Mesodermal cell (in vitro differentiated cells): Measurements from ENCODE around the gene UMPS.

Experiments used
- H3K27ac ChIP-seq: 2 replicates; pipeline ENCODE4 v1.7.0; 2013; ENCODE audit warnings: mild to moderate bottlenecking, low read depth, low read length, moderate library complexity; ENCODE audit not compliant: severe bottlenecking
- H3K36me3 ChIP-seq: 2 replicates; pipeline ENCODE4 v1.7.1; 2013; ENCODE audit warnings: mild to moderate bottlenecking, low read length, moderate library complexity; ENCODE audit not compliant: control insufficient read depth, insufficient read depth
- H3K4me1 ChIP-seq: one replicate; pipeline ENCODE4 v1.7.1; 2013; ENCODE audit warnings: mild to moderate bottlenecking, low read length; ENCODE audit not compliant: insufficient read depth, control insufficient read depth, poor library complexity, severe bottlenecking
- H3K4me3 ChIP-seq: 2 replicates; pipeline ENCODE4 v1.7.0; 2013; ENCODE audit warnings: low read length, control low read depth, mild to moderate bottlenecking; ENCODE audit not compliant: insufficient read depth, poor library complexity, severe bottlenecking; ENCODE audit errors: extremely low read depth
- H3K9me3 ChIP-seq: 2 replicates; pipeline ENCODE4 v1.7.1; 2013; ENCODE audit warnings: mild to moderate bottlenecking, low read length, moderate library complexity; ENCODE audit not compliant: control insufficient read depth
- WGBS, 2 experiments: methylation state at CpG; one replicate each; pipeline ENCODE4 v1.1.5; 2013; ENCODE audit warnings: missing lambda C conversion rate in 2 of 2; ENCODE audit not compliant: insufficient coverage in 2 of 2; 5-methylcytosine and 5-hydroxymethylcytosine counted together

UMPS gene

GRCh38 chr3:124695369-124695768, 34.9 kb upstream of the UMPS start:
- H3K4me1 ChIP-seq: no peaks in the 10 kb centered on the region
- no peaks in the 10 kb centered on the region for H3K36me3 ChIP-seq
- H3K27ac ChIP-seq: no peak overlapping the region
- WGBS, 2 experiments: 89 to 92% methylated on average over 2 of the region's 3 CpGs
- no peaks in the 10 kb centered on the region for H3K9me3 ChIP-seq
- H3K4me3 ChIP-seq: no peak overlapping the region

- Histone ChIP-seq H3K4me1 (no peaks in the 10 kb centered on the region), H3K27ac (no peak overlapping the region), H3K4me3 (no peak overlapping the region), H3K9me3 (no peaks in the 10 kb centered on the region), H3K36me3 (no peaks in the 10 kb centered on the region)
- 71 to 86% methylated on average over 1 of the region's 4 CpGs for WGBS, 2 experiments
These were observed 34.2 kb upstream of the UMPS start for GRCh38 chr3:124696006-124696405.

GRCh38 chr3:124697302-124697701, 33.0 kb upstream of the UMPS start:
- Histone ChIP-seq H3K9me3 (no peaks in the 10 kb centered on the region), H3K27ac (no peak overlapping the region), H3K4me3 (no peak overlapping the region), H3K36me3 (no peaks in the 10 kb centered on the region), H3K4me1 (peaks cover 6% of the 10 kb centered on the region)
- 88 to 100% methylated on average over 2 of the region's 4 CpGs for WGBS, 2 experiments

- H3K4me3 ChIP-seq: no peak overlapping the region
- 92 to 96% methylated on average over 10 to 11 of the region's 12 CpGs for WGBS, 2 experiments
- H3K9me3 ChIP-seq: no peaks in the 10 kb centered on the region
- H3K36me3 ChIP-seq: no peaks in the 10 kb centered on the region
- peaks cover 6% of the 10 kb centered on the region for H3K4me1 ChIP-seq
- H3K27ac ChIP-seq: no peak overlapping the region
These were observed 32.1 kb upstream of the UMPS start for GRCh38 chr3:124698030-124698770.

- H3K9me3 ChIP-seq: no peaks in the 10 kb centered on the region
- no peaks in the 10 kb centered on the region for H3K36me3 ChIP-seq
- WGBS, 2 experiments: no CpG with 5 or more reads among the region's 1 CpG
- H3K4me1 ChIP-seq: peaks cover 6% of the 10 kb centered on the region
- no peak overlapping the region for H3K27ac ChIP-seq
- H3K4me3 ChIP-seq: no peak overlapping the region
These were observed 31.2 kb upstream of the UMPS start for GRCh38 chr3:124699051-124699450.

GRCh38 chr3:124699686-124700396, 30.4 kb upstream of the UMPS start:
- no peaks in the 10 kb centered on the region for H3K9me3 ChIP-seq
- WGBS, 2 experiments: 78 to 82% methylated on average over 9 to 10 of the region's 12 CpGs
- H3K27ac ChIP-seq: no peak overlapping the region
- H3K4me3 ChIP-seq: no peak overlapping the region
- H3K4me1 ChIP-seq: peaks cover 6% of the 10 kb centered on the region
- no peaks in the 10 kb centered on the region for H3K36me3 ChIP-seq

- Histone ChIP-seq H3K36me3 (no peaks in the 10 kb centered on the region), H3K9me3 (no peaks in the 10 kb centered on the region), H3K4me3 (no peak overlapping the region), H3K4me1 (peaks cover 6% of the 10 kb centered on the region), H3K27ac (no peak overlapping the region)
- 85 to 88% methylated on average over 9 to 10 of the region's 15 CpGs for WGBS, 2 experiments
These were observed 29.2 kb upstream of the UMPS start for GRCh38 chr3:124700880-124701684.

- Histone ChIP-seq H3K4me1 (peaks cover 6% of the 10 kb centered on the region), H3K36me3 (no peaks in the 10 kb centered on the region), H3K9me3 (no peaks in the 10 kb centered on the region), H3K27ac (no peak overlapping the region), H3K4me3 (no peak overlapping the region)
- 100% methylated on average over 1 of the region's 4 CpGs; no CpG with 5 or more reads in 1 of the 2 experiments for WGBS, 2 experiments
These were observed 28.6 kb upstream of the UMPS start for GRCh38 chr3:124701687-124702086.

- Histone ChIP-seq H3K4me3 (no peak overlapping the region), H3K27ac (no peak overlapping the region), H3K9me3 (no peaks in the 10 kb centered on the region), H3K4me1 (peaks cover 6% of the 10 kb centered on the region), H3K36me3 (no peaks in the 10 kb centered on the region)
- 74 to 84% methylated on average over 5 of the region's 7 CpGs for WGBS, 2 experiments
These were observed 27.3 kb upstream of the UMPS start for GRCh38 chr3:124702950-124703349.

- no CpG with 5 or more reads among the region's 1 CpG for WGBS, 2 experiments
- Histone ChIP-seq H3K36me3 (no peaks in the 10 kb centered on the region), H3K4me1 (peaks cover 6% of the 10 kb centered on the region), H3K9me3 (no peaks in the 10 kb centered on the region), H3K27ac (no peak overlapping the region), H3K4me3 (no peak overlapping the region)
These were observed 24.7 kb upstream of the UMPS start for GRCh38 chr3:124705552-124705951.
